Mesenchymal stem cell (in vitro differentiated cells and primary cell): ENCODE data around the gene TBXT.

ENCODE experiments used
- DNase-seq: peaks from one replicate; pipeline ENCODE4 v3.0.0-alpha.2; 2013
- H2AFZ ChIP-seq: one replicate; pipeline ENCODE4 v1.6.1; 2013; ENCODE audit warnings: low read depth, mild to moderate bottlenecking, control low read depth, inconsistent platforms, low read length, moderate library complexity
- H2AK5ac ChIP-seq: 2 replicates; pipeline ENCODE4 v1.6.1; 2013; ENCODE audit warnings: low read length, moderate library complexity, mild to moderate bottlenecking, inconsistent platforms; ENCODE audit not compliant: severe bottlenecking
- H2BK120ac ChIP-seq: one replicate; pipeline ENCODE4 v1.6.1; 2013; ENCODE audit warnings: low read depth, mild to moderate bottlenecking, inconsistent platforms, low read length, moderate library complexity
- H2BK12ac ChIP-seq, 2 experiments: one replicate each; pipeline ENCODE4 v1.6.1; 2013; ENCODE audit warnings: inconsistent platforms in 2 of 2, low read length in 2 of 2, mild to moderate bottlenecking in 2 of 2, moderate library complexity in 2 of 2, control low read depth in 1 of 2
- H2BK15ac ChIP-seq: one replicate; pipeline ENCODE4 v1.6.1; 2013; ENCODE audit warnings: mild to moderate bottlenecking, low read depth, inconsistent platforms; ENCODE audit not compliant: poor library complexity, severe bottlenecking
- H2BK5ac ChIP-seq: 2 replicates; pipeline ENCODE4 v1.6.1; 2013; ENCODE audit warnings: low read depth, mild to moderate bottlenecking, low read length, control low read depth, inconsistent platforms; ENCODE audit not compliant: poor library complexity, severe bottlenecking
- H3K14ac ChIP-seq, 2 experiments: one replicate each; pipeline ENCODE4 v1.6.1; 2013; ENCODE audit warnings: inconsistent platforms in 2 of 2, low read length in 2 of 2, control low read depth in 1 of 2, mild to moderate bottlenecking in 1 of 2, moderate library complexity in 1 of 2
- H3K18ac ChIP-seq, 2 experiments: one replicate each; pipeline ENCODE4 v1.6.1; 2013; ENCODE audit warnings: inconsistent platforms in 2 of 2, low read length in 2 of 2, control low read depth in 1 of 2, low read depth in 1 of 2, mild to moderate bottlenecking in 1 of 2
- H3K23ac ChIP-seq, 2 experiments: one replicate each; pipeline ENCODE4 v1.6.1; 2013; ENCODE audit warnings: inconsistent platforms in 2 of 2, low read length in 2 of 2, mild to moderate bottlenecking in 2 of 2, moderate library complexity in 2 of 2, control low read depth in 1 of 2
- H3K27ac ChIP-seq: 2 replicates; pipeline ENCODE4 v1.5.1; 2013; ENCODE audit warnings: mild to moderate bottlenecking, moderate library complexity, low read length, control low read depth, inconsistent platforms; ENCODE audit not compliant: poor library complexity, severe bottlenecking
- H3K27me3 ChIP-seq, 2 experiments: 2 replicates each; pipeline versions ENCODE4 v1.6.1 to v1.7.0; 2013; ENCODE audit warnings: low read length in 2 of 2, mild to moderate bottlenecking in 2 of 2, moderate library complexity in 2 of 2, control low read depth in 1 of 2, inconsistent platforms in 1 of 2; ENCODE audit not compliant: control insufficient read depth in 1 of 2, insufficient read depth in 1 of 2
- H3K36me3 ChIP-seq, 2 experiments: 2 replicates each; pipeline versions ENCODE4 v1.6.1 to v1.7.0; 2013; ENCODE audit warnings: low read length in 2 of 2, control low read depth in 1 of 2, inconsistent platforms in 1 of 2, low read depth in 1 of 2, mild to moderate bottlenecking in 1 of 2; ENCODE audit not compliant: insufficient read depth in 2 of 2, control insufficient read depth in 1 of 2
- H3K4ac ChIP-seq, 2 experiments: one replicate each; pipeline ENCODE4 v1.6.1; 2013; ENCODE audit warnings: inconsistent platforms in 2 of 2, low read length in 2 of 2, mild to moderate bottlenecking in 2 of 2, moderate library complexity in 2 of 2, control low read depth in 1 of 2, low read depth in 1 of 2
- H3K4me1 ChIP-seq: 2 replicates; pipeline ENCODE4 v1.6.1; 2013; ENCODE audit warnings: low read depth, low read length, control low read depth; ENCODE audit not compliant: control insufficient read depth, insufficient read depth
- H3K4me2 ChIP-seq: 2 replicates; pipeline ENCODE4 v1.6.1; 2013; ENCODE audit warnings: low read length, mild to moderate bottlenecking, inconsistent platforms; ENCODE audit not compliant: poor library complexity, severe bottlenecking
- H3K4me3 ChIP-seq, 2 experiments: 2 replicates each; pipeline versions ENCODE4 v1.5.1 to v1.7.0; 2013; ENCODE audit warnings: low read length in 2 of 2, mild to moderate bottlenecking in 2 of 2, control low read depth in 1 of 2, low read depth in 1 of 2; ENCODE audit not compliant: insufficient read depth in 1 of 2
- H3K79me1 ChIP-seq: replicated peaks from 2 replicates; pipeline ENCODE4 v1.6.1; 2013; ENCODE audit warnings: mild to moderate bottlenecking, control low read depth, low read length, inconsistent platforms; ENCODE audit not compliant: poor library complexity, severe bottlenecking
- H3K9ac ChIP-seq: 2 replicates; pipeline ENCODE4 v1.7.0; 2013; ENCODE audit warnings: mild to moderate bottlenecking, low read length, moderate library complexity
- H3K9me3 ChIP-seq: 2 replicates; pipeline ENCODE4 v1.7.0; 2013; ENCODE audit warnings: mild to moderate bottlenecking, low read length; ENCODE audit not compliant: control insufficient read depth
- H4K8ac ChIP-seq: one replicate; pipeline ENCODE4 v1.6.1; 2013; ENCODE audit warnings: inconsistent platforms, mild to moderate bottlenecking, low read length, moderate library complexity
- H4K91ac ChIP-seq: one replicate; pipeline ENCODE4 v1.6.1; 2013; ENCODE audit warnings: mild to moderate bottlenecking, low read length, inconsistent platforms
- WGBS: methylation state at CpG from one replicate; pipeline ENCODE4 v1.1.7; 2013; ENCODE audit warnings: mixed read lengths; 5-methylcytosine and 5-hydroxymethylcytosine counted together

TBXT gene

GRCh38 chr6:166192557-166192956 lies 24.9 kb upstream of the TBXT start:
- H3K4me1 ChIP-seq: no peaks in the 10 kb centered on the region
- no peak overlapping the region for H3K14ac ChIP-seq
- no peak overlapping the region for H3K4me3 ChIP-seq
- no peak overlapping the region for H2BK15ac ChIP-seq
- no peaks in the 10 kb centered on the region for H3K9me3 ChIP-seq
- no peak overlapping the region for H2AFZ ChIP-seq
- no peak overlapping the region for H2BK12ac ChIP-seq
- no peak overlapping the region for H3K4ac ChIP-seq
- H3K27me3 ChIP-seq: peaks cover 0 to 25% of the 10 kb centered on the region in 2 experiments
- no peak overlapping the region for H3K23ac ChIP-seq
- no peak overlapping the region for H3K4me2 ChIP-seq
- 69% methylated on average over 5 of the region's 5 CpGs for WGBS
- no peak overlapping the region for H4K91ac ChIP-seq
- H3K36me3 ChIP-seq: no peaks in the 10 kb centered on the region
- H3K9ac ChIP-seq: no peak overlapping the region
- H2AK5ac ChIP-seq: no peak overlapping the region
- no peak for DNase-seq
- H2BK120ac ChIP-seq: no peak overlapping the region
- H3K27ac ChIP-seq: no peak overlapping the region
- no peak overlapping the region for H3K18ac ChIP-seq
- H2BK5ac ChIP-seq: no peak overlapping the region
- no peak overlapping the region for H4K8ac ChIP-seq
- no peaks in the 10 kb centered on the region for H3K79me1 ChIP-seq

GRCh38 chr6:166192136-166192535 lies 24.5 kb upstream of the TBXT start:
- Histone ChIP-seq H2AFZ (no peak overlapping the region), H3K4me1 (no peaks in the 10 kb centered on the region), H3K4me3 (no peak overlapping the region), H3K9me3 (no peaks in the 10 kb centered on the region), H2BK12ac (no peak overlapping the region), H3K27ac (no peak overlapping the region), H3K4ac (no peak overlapping the region), H3K27me3 (peaks cover 0 to 21% of the 10 kb centered on the region in 2 experiments), H2AK5ac (no peak overlapping the region), H3K23ac (no peak overlapping the region), H3K79me1 (no peaks in the 10 kb centered on the region), H2BK5ac (no peak overlapping the region), H3K4me2 (no peak overlapping the region), H3K18ac (no peak overlapping the region), H4K8ac (no peak overlapping the region), H4K91ac (no peak overlapping the region), H3K14ac (no peak overlapping the region), H2BK120ac (no peak overlapping the region), H2BK15ac (no peak overlapping the region), H3K36me3 (no peaks in the 10 kb centered on the region), H3K9ac (no peak overlapping the region)
- DNase-seq: no peak
- WGBS: 88% methylated on average over 9 of the region's 10 CpGs

- H3K27me3 ChIP-seq: no peaks in the 10 kb centered on the region
- no peaks in the 10 kb centered on the region for H3K4me1 ChIP-seq
- H3K27ac ChIP-seq: no peak overlapping the region
- H3K14ac ChIP-seq: no peak overlapping the region
- no peak overlapping the region for H2BK120ac ChIP-seq
- no peak overlapping the region for H2AFZ ChIP-seq
- H2BK5ac ChIP-seq: no peak overlapping the region
- no peak overlapping the region for H3K4me2 ChIP-seq
- no peaks in the 10 kb centered on the region for H3K36me3 ChIP-seq
- H3K9me3 ChIP-seq: no peaks in the 10 kb centered on the region
- H4K8ac ChIP-seq: no peak overlapping the region
- H2BK12ac ChIP-seq: no peak overlapping the region
- no peak overlapping the region for H3K4me3 ChIP-seq
- H3K79me1 ChIP-seq: no peaks in the 10 kb centered on the region
- H3K9ac ChIP-seq: no peak overlapping the region
- H3K23ac ChIP-seq: no peak overlapping the region
- H2AK5ac ChIP-seq: no peak overlapping the region
- H3K18ac ChIP-seq: no peak overlapping the region
- no peak overlapping the region for H4K91ac ChIP-seq
- DNase-seq: no peak
- H2BK15ac ChIP-seq: no peak overlapping the region
- H3K4ac ChIP-seq: no peak overlapping the region
- 93% methylated on average over 4 of the region's 6 CpGs for WGBS
These were observed 12.1 kb upstream of the TBXT start for GRCh38 chr6:166179704-166180103.

GRCh38 chr6:166176106-166176505 lies 8.5 kb upstream of the TBXT start:
- no peak for DNase-seq
- Histone ChIP-seq H3K4ac (no peak overlapping the region), H3K79me1 (no peaks in the 10 kb centered on the region), H2BK15ac (no peak overlapping the region), H3K23ac (no peak overlapping the region), H3K27ac (no peak overlapping the region), H2BK12ac (no peak overlapping the region), H3K9ac (no peak overlapping the region), H3K4me2 (no peak overlapping the region), H3K27me3 (peaks cover 30 to 33% of the 10 kb centered on the region in 2 experiments), H2BK5ac (no peak overlapping the region), H3K36me3 (no peaks in the 10 kb centered on the region), H3K14ac (no peak overlapping the region), H3K9me3 (no peaks in the 10 kb centered on the region), H2AFZ (no peak overlapping the region), H2AK5ac (no peak overlapping the region), H4K8ac (no peak overlapping the region), H4K91ac (no peak overlapping the region), H3K4me1 (peaks cover 3% of the 10 kb centered on the region), H3K18ac (no peak overlapping the region), H2BK120ac (no peak overlapping the region), H3K4me3 (no peak overlapping the region)
- WGBS: 84% methylated on average over 2 of the region's 2 CpGs
